Vagina (tissue), 2 donors: ENCODE data around the gene RBPJ.

Source experiments
- POLR2A ChIP-seq, 2 donors: fragments of 450-650 bp; IDR thresholded peaks; one replicate each; pipeline ENCODE4 v1.6.1; 2017; ENCODE audit warnings: antibody characterized with exemption in 2 of 2, mild to moderate bottlenecking in 2 of 2, moderate library complexity in 2 of 2
- POLR2AphosphoS5 ChIP-seq, 2 donors: sonication (generic); formaldehyde crosslinking; IDR thresholded peaks; one replicate each; pipeline ENCODE4 v1.9.0; 2017; ENCODE audit warnings: antibody characterized with exemption in 2 of 2, mild to moderate bottlenecking in 2 of 2, low read depth in 1 of 2; ENCODE audit not compliant: insufficient read depth in 1 of 2
- TF ChIP-seq, protein P1 (sequence below), 3 experiments: fragments of 450-650 bp in 2 of 3; fragments of 200-600 bp in 1 of 3; sonication (generic) in 1 of 3; IDR thresholded peaks; one replicate each; pipeline ENCODE4 v1.5.1; 2017 to 2019; ENCODE audit warnings: antibody characterized with exemption in 3 of 3, mild to moderate bottlenecking in 2 of 3, moderate library complexity in 2 of 3

DNA sequence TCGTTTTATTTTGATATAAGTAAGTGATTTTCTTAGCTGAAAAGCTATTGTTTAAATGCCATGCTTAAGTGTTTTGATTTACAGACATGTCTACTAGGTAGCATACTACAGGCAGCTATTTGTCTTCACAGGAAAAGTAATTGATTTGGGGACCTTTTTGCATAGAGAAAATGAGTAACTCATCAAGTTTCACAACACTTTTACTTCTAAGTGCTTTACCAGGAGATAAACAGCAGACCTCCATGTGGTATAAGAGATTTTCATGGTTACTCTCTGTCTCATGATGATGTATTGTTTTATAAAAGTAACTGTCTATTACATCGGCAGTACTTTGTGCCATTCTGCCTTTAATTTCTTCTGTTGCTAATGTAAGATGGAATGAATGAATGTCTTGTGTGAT, 28.7 kb downstream of the RBPJ start:
- TF ChIP-seq, protein P1, sequence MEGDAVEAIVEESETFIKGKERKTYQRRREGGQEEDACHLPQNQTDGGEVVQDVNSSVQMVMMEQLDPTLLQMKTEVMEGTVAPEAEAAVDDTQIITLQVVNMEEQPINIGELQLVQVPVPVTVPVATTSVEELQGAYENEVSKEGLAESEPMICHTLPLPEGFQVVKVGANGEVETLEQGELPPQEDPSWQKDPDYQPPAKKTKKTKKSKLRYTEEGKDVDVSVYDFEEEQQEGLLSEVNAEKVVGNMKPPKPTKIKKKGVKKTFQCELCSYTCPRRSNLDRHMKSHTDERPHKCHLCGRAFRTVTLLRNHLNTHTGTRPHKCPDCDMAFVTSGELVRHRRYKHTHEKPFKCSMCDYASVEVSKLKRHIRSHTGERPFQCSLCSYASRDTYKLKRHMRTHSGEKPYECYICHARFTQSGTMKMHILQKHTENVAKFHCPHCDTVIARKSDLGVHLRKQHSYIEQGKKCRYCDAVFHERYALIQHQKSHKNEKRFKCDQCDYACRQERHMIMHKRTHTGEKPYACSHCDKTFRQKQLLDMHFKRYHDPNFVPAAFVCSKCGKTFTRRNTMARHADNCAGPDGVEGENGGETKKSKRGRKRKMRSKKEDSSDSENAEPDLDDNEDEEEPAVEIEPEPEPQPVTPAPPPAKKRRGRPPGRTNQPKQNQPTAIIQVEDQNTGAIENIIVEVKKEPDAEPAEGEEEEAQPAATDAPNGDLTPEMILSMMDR (IDR thresholded peaks at IDR 0.05): no peak
- no peak for TF ChIP-seq POLR2A (IDR thresholded peaks at IDR 0.05)
- no peak for TF ChIP-seq POLR2AphosphoS5 (IDR thresholded peaks at IDR 0.05; ENCODE audit: insufficient read depth in 1 of 2, low read depth in 1 of 2)
